ENCODE results near the gene TOR2A.
"Not testable (repeated sequence)": the region's sequence is repeated elsewhere in the genome, so short reads cannot be mapped to it uniquely, and the experiment has no call there.

Gene TOR2A

GRCh38 chr9:127768698-127769097, 33.6 kb upstream of the TOR2A start:
- DNase-seq (ENCODE audit: low spot score) = no peak

GRCh38 chr9:127767909-127768331, 32.8 kb upstream of the TOR2A start:
- no peak for DNase-seq (ENCODE audit: low spot score)

GRCh38 chr9:127767410-127767809, 32.3 kb upstream of the TOR2A start:
- DNase-seq (ENCODE audit: low spot score) = no peak

- no peak for DNase-seq (ENCODE audit: low spot score)
Measured at GRCh38 chr9:127765418-127765817, 30.3 kb upstream of the TOR2A start.

GRCh38 chr9:127763918-127764384, 28.9 kb upstream of the TOR2A start:
- peak; percentile 97 for DNase-seq (ENCODE audit: low spot score)

- DNase-seq (ENCODE audit: low spot score) = peak; percentile 86
Measured at GRCh38 chr9:127762111-127762676, 27.1 kb upstream of the TOR2A start.

GRCh38 chr9:127761491-127761956, 26.4 kb upstream of the TOR2A start:
- DNase-seq (ENCODE audit: low spot score) = no peak

GRCh38 chr9:127761061-127761460, 26.0 kb upstream of the TOR2A start:
- DNase-seq (ENCODE audit: low spot score) = no peak

- DNase-seq (ENCODE audit: low spot score) = no peak
Measured at GRCh38 chr9:127758843-127759242, 23.7 kb upstream of the TOR2A start.

GRCh38 chr9:127756776-127757175, 21.7 kb upstream of the TOR2A start:
- DNase-seq (ENCODE audit: low spot score) = not testable (repeated sequence)

- DNase-seq (ENCODE audit: low spot score) = no peak
Measured at GRCh38 chr9:127756233-127756632, 21.1 kb upstream of the TOR2A start.

- no peak for DNase-seq (ENCODE audit: low spot score)
Measured at GRCh38 chr9:127755061-127756060, 20.3 kb upstream of the TOR2A start.

GRCh38 chr9:127754099-127755060, 19.3 kb upstream of the TOR2A start:
- DNase-seq (ENCODE audit: low spot score) = no peak

- no peak for DNase-seq (ENCODE audit: low spot score)
Measured at GRCh38 chr9:127753622-127754021, 18.5 kb upstream of the TOR2A start.

GRCh38 chr9:127753148-127753547, 18.1 kb upstream of the TOR2A start:
- no peak for DNase-seq (ENCODE audit: low spot score)

- DNase-seq (ENCODE audit: low spot score) = no peak
Measured at GRCh38 chr9:127751269-127752054, 16.4 kb upstream of the TOR2A start.

- DNase-seq (ENCODE audit: low spot score) = no peak
Measured at GRCh38 chr9:127749090-127749787, 14.1 kb upstream of the TOR2A start.

GRCh38 chr9:127746959-127747569, 12.0 kb upstream of the TOR2A start:
- DNase-seq (ENCODE audit: low spot score) = no peak

- DNase-seq (ENCODE audit: low spot score) = no peak
Measured at GRCh38 chr9:127744398-127745110, 9.5 kb upstream of the TOR2A start.

Measured in kidney capillary endothelial cell (primary cell).